Omental fat pad (tissue), 4 donors: ENCODE results near the gene RHOBTB1. TPM values are rescaled to one million over a fixed set of nuclear protein-coding genes. Genes with fewer than 3 reads are reported as not detected.

Experiments
- ATAC-seq: fragments of 150-250 bp; one replicate; pipeline ENCODE4 v1.9.1; 2016; ENCODE audit warnings: mild to moderate bottlenecking, moderate library complexity; ENCODE audit not compliant: low FRiP score
- DNase-seq: peaks from one replicate; pipeline ENCODE4 v3.0.0-alpha.2; 2019; ENCODE audit warnings: low spot score
- CTCF ChIP-seq, 3 donors: fragments of 450-650 bp; IDR thresholded peaks; one replicate each; pipeline ENCODE4 v1.5.1; 2016 to 2017; ENCODE audit warnings: antibody characterized with exemption in 3 of 3, mild to moderate bottlenecking in 3 of 3, moderate library complexity in 2 of 3
- total RNA-seq, 4 donors: library from RNA; depleted of rRNA; stranded (reverse); fragments of >200 nt; gene quantifications; one replicate each; pipeline ENCODE4 v1.1.0, GENCODE V29; 2016

Gene RHOBTB1
- total RNA-seq, 4 donors from 2014 or later = 9.5 to 34.8 (median 16.9) TPM

GRCh38 chr10:60913657-60914056 is 30.3 kb downstream of the RHOBTB1 start:
- DNase-seq (no peak), ATAC-seq (no peak)
- no peak for TF ChIP-seq CTCF (IDR thresholded peaks at IDR 0.05)

- ATAC-seq (no peak), DNase-seq (no peak)
- no peak for TF ChIP-seq CTCF (IDR thresholded peaks at IDR 0.05)
These were observed 30.9 kb downstream of the RHOBTB1 start for GRCh38 chr10:60913071-60913470.

GRCh38 chr10:60911715-60912114 is 32.3 kb downstream of the RHOBTB1 start:
- ATAC-seq (no peak), DNase-seq (no peak)
- TF ChIP-seq CTCF (IDR thresholded peaks at IDR 0.05) = no peak

- DNase-seq (no peak), ATAC-seq (no peak)
- no peak for TF ChIP-seq CTCF (IDR thresholded peaks at IDR 0.05)
These were observed 32.8 kb downstream of the RHOBTB1 start for GRCh38 chr10:60911216-60911615.

GRCh38 chr10:60910543-60910942 is 33.4 kb downstream of the RHOBTB1 start:
- DNase-seq (no peak), ATAC-seq (no peak)
- no peak for TF ChIP-seq CTCF (IDR thresholded peaks at IDR 0.05)

GRCh38 chr10:60908896-60909295 is 35.1 kb downstream of the RHOBTB1 start:
- no peak for DNase-seq
- no peak for TF ChIP-seq CTCF (IDR thresholded peaks at IDR 0.05)
- ATAC-seq = no peak

GRCh38 chr10:60908031-60908430 is 36.0 kb downstream of the RHOBTB1 start:
- no peak for DNase-seq
- no peak for TF ChIP-seq CTCF (IDR thresholded peaks at IDR 0.05)
- no peak for ATAC-seq
